HAP-1 (cell line): Measurements from ENCODE around the gene TNRC6B.
A peak's percentile ranks its signal among the peaks of the same experiment; 100 is the strongest.
"Not testable (repeated sequence)": the region's sequence is repeated elsewhere in the genome, so short reads cannot be mapped to it uniquely, and the experiment has no call there.

ENCODE experiments used
- DNase-seq, 2 experiments: peaks; one replicate each; pipeline ENCODE4 v3.0.0-alpha.2; 2016 to 2020; ENCODE audit warnings: low spot score in 2 of 2
- H3K27me3 ChIP-seq: fragments of 250-450 bp; sonication (Bioruptor Pico); 2 replicates; pipeline ENCODE4 v1.5.1; 2020; ENCODE audit warnings: low read depth, mild to moderate bottlenecking, moderate library complexity
- H3K36me3 ChIP-seq: fragments of 250-450 bp; sonication (Bioruptor Pico); replicated peaks from 2 replicates; pipeline ENCODE4 v1.5.1; 2020; ENCODE audit warnings: mild to moderate bottlenecking
- H3K4me1 ChIP-seq: fragments of 250-450 bp; sonication (Bioruptor Pico); 2 replicates; pipeline ENCODE4 v1.5.1; 2020; ENCODE audit warnings: mild to moderate bottlenecking
- H3K4me3 ChIP-seq: fragments of 250-450 bp; sonication (Bioruptor Pico); 2 replicates; pipeline ENCODE4 v1.5.1; 2020; ENCODE audit warnings: mild to moderate bottlenecking, moderate library complexity
- H3K9me3 ChIP-seq: fragments of 250-450 bp; sonication (Bioruptor Pico); 2 replicates; pipeline ENCODE4 v1.5.1; 2020; ENCODE audit warnings: mild to moderate bottlenecking, moderate library complexity
- in situ Hi-C: fragments of 300-500 bp; cut with MboI; formaldehyde crosslinking; loops from 3 replicates; pipeline ENCODE4 v1.14.3; 2020; ENCODE audit warnings: low sequenced_read_pairs, inconsistent platforms, mixed read lengths

Gene TNRC6B, protein sequence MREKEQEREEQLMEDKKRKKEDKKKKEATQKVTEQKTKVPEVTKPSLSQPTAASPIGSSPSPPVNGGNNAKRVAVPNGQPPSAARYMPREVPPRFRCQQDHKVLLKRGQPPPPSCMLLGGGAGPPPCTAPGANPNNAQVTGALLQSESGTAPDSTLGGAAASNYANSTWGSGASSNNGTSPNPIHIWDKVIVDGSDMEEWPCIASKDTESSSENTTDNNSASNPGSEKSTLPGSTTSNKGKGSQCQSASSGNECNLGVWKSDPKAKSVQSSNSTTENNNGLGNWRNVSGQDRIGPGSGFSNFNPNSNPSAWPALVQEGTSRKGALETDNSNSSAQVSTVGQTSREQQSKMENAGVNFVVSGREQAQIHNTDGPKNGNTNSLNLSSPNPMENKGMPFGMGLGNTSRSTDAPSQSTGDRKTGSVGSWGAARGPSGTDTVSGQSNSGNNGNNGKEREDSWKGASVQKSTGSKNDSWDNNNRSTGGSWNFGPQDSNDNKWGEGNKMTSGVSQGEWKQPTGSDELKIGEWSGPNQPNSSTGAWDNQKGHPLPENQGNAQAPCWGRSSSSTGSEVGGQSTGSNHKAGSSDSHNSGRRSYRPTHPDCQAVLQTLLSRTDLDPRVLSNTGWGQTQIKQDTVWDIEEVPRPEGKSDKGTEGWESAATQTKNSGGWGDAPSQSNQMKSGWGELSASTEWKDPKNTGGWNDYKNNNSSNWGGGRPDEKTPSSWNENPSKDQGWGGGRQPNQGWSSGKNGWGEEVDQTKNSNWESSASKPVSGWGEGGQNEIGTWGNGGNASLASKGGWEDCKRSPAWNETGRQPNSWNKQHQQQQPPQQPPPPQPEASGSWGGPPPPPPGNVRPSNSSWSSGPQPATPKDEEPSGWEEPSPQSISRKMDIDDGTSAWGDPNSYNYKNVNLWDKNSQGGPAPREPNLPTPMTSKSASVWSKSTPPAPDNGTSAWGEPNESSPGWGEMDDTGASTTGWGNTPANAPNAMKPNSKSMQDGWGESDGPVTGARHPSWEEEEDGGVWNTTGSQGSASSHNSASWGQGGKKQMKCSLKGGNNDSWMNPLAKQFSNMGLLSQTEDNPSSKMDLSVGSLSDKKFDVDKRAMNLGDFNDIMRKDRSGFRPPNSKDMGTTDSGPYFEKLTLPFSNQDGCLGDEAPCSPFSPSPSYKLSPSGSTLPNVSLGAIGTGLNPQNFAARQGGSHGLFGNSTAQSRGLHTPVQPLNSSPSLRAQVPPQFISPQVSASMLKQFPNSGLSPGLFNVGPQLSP (N-terminal part only)

GRCh38 chr22:40177738-40178416 is at the start of gene TNRC6B:
Gene TNRC6B, plus strand, starts transcription at chr22:40177925. Its CDS starts 211 bp downstream, at chr22:40178136.
- peak; percentile 86 to 100 for DNase-seq
- H3K4me3 ChIP-seq = peak within 1 kb of the TSS; percentile 52
- H3K4me1 ChIP-seq = peaks cover 42% of the 10 kb centered on the region
- no peaks in the 10 kb centered on the region for H3K9me3 ChIP-seq
- H3K27me3 ChIP-seq = no peaks in the 10 kb centered on the region
- in situ Hi-C loops = no loop called here
- H3K36me3 ChIP-seq = no peaks in the 10 kb centered on the region

- Histone ChIP-seq H3K4me3 (no peak overlapping the region), H3K4me1 (no peaks in the 10 kb centered on the region), H3K9me3 (no peaks in the 10 kb centered on the region), H3K36me3 (no peaks in the 10 kb centered on the region), H3K27me3 (no peaks in the 10 kb centered on the region)
- in situ Hi-C loops = no loop called here
- no peak for DNase-seq
Measured at GRCh38 chr22:40128989-40129388, 48.7 kb upstream of the TNRC6B start.

DNA sequence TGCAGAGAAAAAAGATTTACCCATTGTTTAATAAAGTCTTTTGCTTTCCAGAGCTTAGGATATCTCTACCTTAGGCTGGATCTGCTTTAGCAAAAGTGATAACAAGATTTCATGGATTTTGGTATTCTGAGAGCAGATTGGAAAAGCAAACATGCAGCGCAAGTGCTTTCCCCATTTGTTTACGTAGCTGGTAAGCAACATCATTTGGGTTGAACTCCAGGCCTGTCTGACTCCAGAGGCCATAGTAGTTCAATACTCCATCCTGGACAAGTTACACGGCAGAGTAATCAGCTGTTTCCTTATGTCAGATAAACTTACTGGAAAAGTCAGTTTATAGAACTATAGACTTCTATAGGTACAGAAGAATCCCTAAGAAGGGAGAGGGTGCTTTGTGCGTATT is 40.6 kb upstream of the TNRC6B start:
- in situ Hi-C loops = no loop called here
- H3K36me3 ChIP-seq = 0 out of 2 replicates have a peak, but pooled peaks cover 2% of the 10 kb centered on the region
- H3K4me3 ChIP-seq = no peak overlapping the region
- no peaks in the 10 kb centered on the region for H3K4me1 ChIP-seq
- no peaks in the 10 kb centered on the region for H3K27me3 ChIP-seq
- H3K9me3 ChIP-seq = no peaks in the 10 kb centered on the region
- DNase-seq = no peak

DNA sequence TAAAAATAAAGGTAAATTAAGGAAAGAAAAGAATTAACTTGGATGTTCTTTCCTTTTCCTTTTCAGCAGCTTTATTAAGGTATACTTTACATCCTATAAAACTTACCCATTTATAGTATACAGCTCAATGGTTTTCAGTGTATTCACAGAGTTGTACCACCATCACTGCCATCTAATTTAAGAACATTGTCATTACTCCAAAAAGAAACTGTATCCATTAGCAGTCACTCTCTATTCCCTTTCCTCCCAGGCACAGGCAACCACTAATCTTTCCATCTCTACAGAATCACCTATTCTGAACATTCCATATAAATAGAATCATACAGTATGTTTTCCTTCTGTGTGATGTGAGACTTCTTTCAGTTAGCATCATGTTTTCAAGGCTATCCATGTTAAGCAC is 38.9 kb upstream of the TNRC6B start:
- H3K9me3 ChIP-seq = no peaks in the 10 kb centered on the region
- H3K4me3 ChIP-seq = no peak overlapping the region
- in situ Hi-C loops = no loop called here
- H3K27me3 ChIP-seq = no peaks in the 10 kb centered on the region
- 0 out of 2 replicates have a peak, but pooled peaks cover 2% of the 10 kb centered on the region for H3K36me3 ChIP-seq
- no peak for DNase-seq
- H3K4me1 ChIP-seq = no peaks in the 10 kb centered on the region

DNA sequence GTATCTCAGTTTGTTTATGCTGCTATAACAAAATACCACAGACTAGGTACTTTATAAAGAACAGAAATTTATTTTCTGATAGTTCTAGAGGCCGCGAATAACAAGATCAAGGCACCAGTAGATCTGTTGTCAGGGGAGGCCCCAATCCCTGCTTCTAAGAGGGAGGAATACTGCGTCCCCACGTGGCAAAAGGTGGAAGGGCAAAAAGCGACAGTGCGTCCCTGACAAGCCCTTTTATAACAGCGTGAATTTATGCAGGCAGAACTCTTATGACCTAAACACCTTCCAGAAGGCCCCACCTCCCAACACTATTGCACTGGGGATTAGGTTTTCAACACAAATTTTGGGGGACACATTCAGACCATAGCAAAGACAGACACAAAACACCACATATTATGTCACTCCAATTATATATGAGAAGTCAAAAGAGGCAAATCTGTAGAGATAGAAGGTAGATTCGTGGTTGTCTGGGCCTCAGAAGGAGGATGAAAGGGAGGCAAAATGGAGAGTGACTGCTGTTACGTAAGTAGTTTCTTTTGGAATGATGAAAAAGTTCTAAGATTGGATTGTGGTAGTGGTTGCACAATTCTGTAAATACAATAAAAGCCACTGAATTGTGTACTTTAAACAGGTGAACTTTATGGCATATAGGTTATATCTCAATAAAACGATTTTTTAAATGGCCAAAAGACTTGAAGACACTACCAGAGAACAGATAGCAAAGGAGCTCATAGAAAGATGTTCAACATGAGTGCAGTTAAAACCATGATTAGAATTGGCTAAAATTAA is 30.1 kb upstream of the TNRC6B start:
- DNase-seq = no peak
- Histone ChIP-seq H3K9me3 (no peaks in the 10 kb centered on the region), H3K36me3 (no peaks in the 10 kb centered on the region), H3K4me3 (no peak overlapping the region), H3K4me1 (no peaks in the 10 kb centered on the region), H3K27me3 (no peaks in the 10 kb centered on the region)
- in situ Hi-C loops = no loop called here

- in situ Hi-C loops = no loop called here
- peaks cover 4% of the 10 kb centered on the region; the same call in 1 of the 2 replicates for H3K4me1 ChIP-seq
- H3K9me3 ChIP-seq = no peaks in the 10 kb centered on the region
- no peaks in the 10 kb centered on the region for H3K36me3 ChIP-seq
- DNase-seq = no peak
- no peak overlapping the region for H3K4me3 ChIP-seq
- no peaks in the 10 kb centered on the region for H3K27me3 ChIP-seq
Measured at GRCh38 chr22:40153192-40153591, 24.5 kb upstream of the TNRC6B start.

DNA sequence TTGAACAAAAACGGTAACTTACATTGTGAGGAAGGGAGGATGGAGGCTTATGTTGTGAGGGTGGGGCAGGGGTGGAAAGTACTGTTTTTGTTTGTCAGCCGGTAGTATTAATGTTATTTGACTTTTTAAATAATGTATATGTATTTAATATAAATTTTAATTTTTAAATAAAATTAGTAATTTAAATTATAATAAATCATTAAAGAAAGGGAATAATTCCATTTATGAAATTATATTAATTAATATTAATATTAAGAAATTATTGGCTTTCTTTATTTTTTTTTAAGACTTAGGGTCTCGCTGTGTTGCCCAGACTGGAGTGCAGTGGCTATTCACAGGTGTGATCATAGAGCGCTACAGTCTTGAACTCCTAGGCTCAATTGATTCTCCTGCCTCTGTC is 24.0 kb upstream of the TNRC6B start:
- H3K4me1 ChIP-seq = peaks cover 4% of the 10 kb centered on the region; the same call in 1 of the 2 replicates
- DNase-seq = no peak
- no peaks in the 10 kb centered on the region for H3K9me3 ChIP-seq
- no peak overlapping the region for H3K4me3 ChIP-seq
- in situ Hi-C loops = no loop called here
- no peaks in the 10 kb centered on the region for H3K36me3 ChIP-seq
- H3K27me3 ChIP-seq = no peaks in the 10 kb centered on the region

DNA sequence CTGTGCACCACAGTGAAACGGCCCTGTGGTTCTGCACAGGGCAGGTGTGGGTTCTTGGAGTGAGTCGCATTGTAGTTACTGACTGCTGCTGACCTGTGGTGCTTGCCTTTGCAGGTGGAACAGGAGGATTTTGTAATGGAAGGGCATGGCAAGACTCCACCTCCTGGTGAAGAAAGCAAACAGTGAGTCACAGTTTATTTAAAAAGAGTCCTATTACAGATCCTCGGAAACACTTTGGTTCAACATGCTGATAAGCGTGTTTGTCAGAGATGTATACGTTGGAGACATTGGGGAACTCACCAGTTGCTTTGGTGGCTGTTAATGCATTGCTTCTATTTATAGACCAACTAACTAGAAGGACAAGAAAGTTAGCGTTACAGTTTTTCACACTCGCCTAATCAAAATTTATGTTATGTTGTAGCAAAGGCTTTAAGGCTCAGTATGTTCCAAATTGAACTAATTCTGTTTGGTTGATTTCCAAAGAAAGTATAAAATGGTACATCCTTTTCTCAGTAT is 21.7 kb upstream of the TNRC6B start:
- no peaks in the 10 kb centered on the region for H3K9me3 ChIP-seq
- H3K27me3 ChIP-seq = no peaks in the 10 kb centered on the region
- peaks cover 4% of the 10 kb centered on the region; the same call in 1 of the 2 replicates for H3K4me1 ChIP-seq
- H3K4me3 ChIP-seq = no peak overlapping the region
- no peaks in the 10 kb centered on the region for H3K36me3 ChIP-seq
- in situ Hi-C loops = no loop called here
- DNase-seq = peak; percentile 53 to 65

DNA sequence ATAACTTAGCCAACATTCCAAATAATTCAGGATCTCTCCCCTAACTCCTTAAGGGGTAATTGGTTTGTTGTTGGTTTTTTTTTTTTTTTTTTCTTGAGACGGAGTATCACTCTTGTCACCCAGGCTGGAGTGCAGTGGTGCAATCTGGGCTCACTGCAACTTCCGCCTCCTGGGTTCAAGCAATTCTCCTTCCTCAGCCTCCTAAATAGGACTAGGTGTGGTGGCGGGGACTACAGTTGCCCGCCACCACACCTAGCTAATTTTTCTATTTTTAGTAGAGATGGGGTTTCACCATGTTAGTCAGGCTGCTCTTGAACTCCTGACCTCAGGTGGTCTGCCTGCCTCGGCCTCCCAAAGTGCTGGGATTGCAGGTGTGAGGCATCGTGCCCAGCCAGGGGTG is 21.0 kb upstream of the TNRC6B start:
- in situ Hi-C loops, H3K9me3 ChIP-seq, H3K27me3 ChIP-seq, H3K4me1 ChIP-seq, H3K4me3 ChIP-seq, DNase-seq, H3K36me3 ChIP-seq: not testable (repeated sequence)

DNA sequence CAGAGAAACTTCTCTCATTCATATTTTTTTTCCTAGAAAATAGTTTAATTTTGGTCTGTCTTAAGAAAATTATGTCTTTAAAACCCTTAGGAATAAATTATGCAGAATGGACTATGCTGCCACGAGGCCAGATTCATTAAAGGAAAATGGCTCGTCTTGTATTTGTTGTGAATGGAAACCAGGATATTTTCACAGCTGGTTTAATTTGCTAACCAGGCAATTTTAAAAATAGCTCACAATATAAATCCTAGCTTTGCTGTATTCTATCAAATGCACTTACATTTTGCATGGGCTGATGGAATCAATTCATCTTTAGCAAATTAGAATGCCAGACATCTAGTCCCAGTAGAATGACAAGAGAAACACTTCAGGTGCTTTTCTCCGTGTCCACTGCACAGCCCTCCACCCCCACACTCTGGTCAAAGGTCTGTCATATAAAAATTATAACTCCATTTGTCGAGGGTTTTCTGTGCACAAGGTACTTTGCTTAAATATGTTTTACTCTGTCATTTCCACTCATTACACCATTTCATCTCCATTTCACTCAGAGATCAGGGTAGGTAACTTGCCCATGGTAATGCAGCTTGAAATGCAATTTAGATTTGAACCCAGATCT is 20.3 kb upstream of the TNRC6B start:
- no peak for DNase-seq
- H3K36me3 ChIP-seq = no peaks in the 10 kb centered on the region
- no peak overlapping the region for H3K4me3 ChIP-seq
- H3K27me3 ChIP-seq = no peaks in the 10 kb centered on the region
- peaks cover 4% of the 10 kb centered on the region; the same call in 1 of the 2 replicates for H3K4me1 ChIP-seq
- in situ Hi-C loops = no loop called here
- H3K9me3 ChIP-seq = no peaks in the 10 kb centered on the region

DNA sequence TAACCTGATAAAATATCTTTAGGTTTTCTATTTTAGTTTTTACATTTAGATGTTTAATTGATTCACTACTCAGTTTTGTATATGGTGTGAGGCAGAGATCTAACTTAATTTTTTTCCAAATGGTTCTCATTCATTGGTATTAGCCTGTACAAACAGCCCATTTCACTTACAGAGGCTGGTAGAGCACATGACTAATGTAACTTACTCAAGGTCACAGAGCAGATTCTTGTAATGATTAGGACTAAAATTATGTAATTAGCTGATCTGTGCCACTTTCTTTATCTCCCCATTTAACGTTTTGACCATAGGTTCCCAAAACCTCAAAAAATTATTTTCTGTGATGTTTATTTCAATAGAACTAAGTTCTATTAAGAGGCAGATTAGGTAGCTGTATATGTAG is 16.5 kb upstream of the TNRC6B start:
- DNase-seq = no peak
- Histone ChIP-seq H3K27me3 (no peaks in the 10 kb centered on the region), H3K4me3 (no peak overlapping the region), H3K36me3 (no peaks in the 10 kb centered on the region), H3K4me1 (peaks cover 2% of the 10 kb centered on the region; the same call in 1 of the 2 replicates), H3K9me3 (no peaks in the 10 kb centered on the region)
- in situ Hi-C loops = no loop called here

DNA sequence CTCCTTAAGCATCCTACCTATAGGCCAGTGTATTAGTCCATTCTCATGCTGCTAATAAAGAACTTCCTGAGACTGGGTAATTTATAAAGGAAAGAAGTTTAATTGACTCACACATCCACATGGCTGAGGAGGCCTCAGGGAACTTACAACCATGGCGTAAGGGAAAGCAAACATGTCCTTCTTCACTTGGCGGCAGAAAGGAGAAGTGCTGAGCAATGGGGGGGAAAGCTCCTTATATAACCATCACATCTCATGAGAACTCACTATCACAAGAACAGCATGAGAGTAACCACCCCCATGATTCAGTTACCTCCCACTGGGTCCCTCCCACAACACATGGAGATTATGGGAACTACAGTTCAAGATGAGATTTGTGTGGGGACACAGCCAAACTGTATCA is 12.2 kb upstream of the TNRC6B start:
- H3K36me3 ChIP-seq, H3K4me3 ChIP-seq, in situ Hi-C loops: not testable (repeated sequence)

More for the DNA sequence above, 12.2 kb upstream of the TNRC6B start:
- H3K4me1 ChIP-seq, H3K9me3 ChIP-seq, DNase-seq, H3K27me3 ChIP-seq: not testable (repeated sequence)
